Tibial nerve (tissue), 4 donors: ENCODE measurements around the gene KRT1.

ENCODE experiments used
- CTCF ChIP-seq, 5 experiments: fragments of 200-600 bp in 3 of 5; fragments of 450-650 bp in 2 of 5; sonication (generic) in 3 of 5; IDR thresholded peaks; one replicate each; pipeline ENCODE4 v1.5.1; 2016 to 2019; ENCODE audit warnings: antibody characterized with exemption in 5 of 5, mild to moderate bottlenecking in 3 of 5, moderate library complexity in 2 of 5
- EP300 ChIP-seq, 2 donors: sonication (generic); formaldehyde crosslinking; IDR thresholded peaks; one replicate each; pipeline ENCODE4 v1.6.1; 2017; ENCODE audit warnings: antibody characterized with exemption in 2 of 2, mild to moderate bottlenecking in 1 of 2
- POLR2A ChIP-seq, 2 donors: fragments of 450-650 bp; IDR thresholded peaks; one replicate each; pipeline ENCODE4 v1.6.1; 2017; ENCODE audit warnings: antibody characterized with exemption in 2 of 2, mild to moderate bottlenecking in 2 of 2, moderate library complexity in 2 of 2

GRCh38 chr12:52631676-52632459, 48.3 kb downstream of the KRT1 start:
- TF ChIP-seq CTCF (IDR thresholded peaks at IDR 0.05) (no peak), POLR2A (IDR thresholded peaks at IDR 0.05) (no peak), EP300 (IDR thresholded peaks at IDR 0.05) (no peak)
